HG03575 (cell line): ENCODE results near the gene BTBD8.

Experiments
- ATAC-seq: cut with Tn5 transposase; IDR thresholded peaks from one replicate; pipeline ENCODE4 v1.9.1; 2021; ENCODE audit not compliant: unreplicated experiment, insufficient number of reproducible peaks, low FRiP score; ENCODE audit errors: extremely low read depth

Gene BTBD8

DNA sequence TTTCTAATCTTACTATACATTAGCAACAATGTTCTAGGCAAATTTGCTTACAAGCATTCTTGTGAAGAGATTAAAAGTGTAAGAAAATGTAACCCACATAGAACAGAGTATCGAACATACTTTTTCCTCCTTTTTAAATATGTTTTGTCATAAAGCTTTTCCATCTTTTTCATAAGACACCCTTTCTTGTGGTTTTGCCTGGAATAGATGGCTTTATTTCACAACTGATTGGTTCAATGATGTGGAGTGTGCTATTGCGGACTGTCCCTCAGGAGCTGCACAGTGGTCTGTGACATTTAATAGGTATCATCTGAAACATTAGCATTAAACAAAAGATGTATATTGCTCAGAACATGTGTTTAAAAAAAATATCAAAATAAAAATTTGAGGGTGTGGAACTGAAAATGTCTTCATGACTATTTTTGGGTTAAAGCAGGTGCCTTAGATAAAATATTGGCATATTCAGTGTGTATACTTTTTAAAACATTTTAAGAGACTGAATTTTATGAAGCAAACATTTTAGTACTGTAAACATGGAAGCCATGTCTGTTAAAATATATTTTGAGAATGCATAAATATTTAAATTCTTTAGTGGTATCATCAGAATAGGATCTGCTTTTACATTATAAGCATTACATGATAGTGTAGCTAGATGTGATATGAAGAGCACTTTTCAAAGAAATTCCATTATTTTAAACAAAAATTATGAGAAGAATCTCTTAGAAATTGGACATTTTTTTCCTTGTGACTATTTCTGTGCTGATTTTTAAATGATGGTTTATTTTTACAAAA, 89.3 kb downstream of the BTBD8 start:
- ATAC-seq, result no peak

DNA sequence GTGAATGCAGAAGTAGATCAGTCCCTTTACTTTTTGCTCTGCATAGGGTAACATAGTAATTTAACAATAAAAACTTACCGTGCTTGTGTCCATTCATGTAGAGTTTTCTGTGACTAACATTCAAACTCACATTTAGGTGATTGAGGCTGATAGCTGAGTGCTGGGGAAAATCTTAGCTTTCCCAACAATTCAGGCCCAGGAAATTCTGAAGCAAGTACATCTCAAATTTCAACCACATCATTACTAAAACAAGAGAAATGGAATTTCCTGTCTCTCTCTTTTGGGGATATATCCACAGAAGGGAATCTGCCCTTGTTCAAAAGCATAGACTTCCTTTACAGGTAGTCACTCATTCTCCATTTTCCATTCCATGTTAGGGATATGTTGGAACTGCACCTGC, 104.5 kb downstream of the BTBD8 start:
- no peak for ATAC-seq

DNA sequence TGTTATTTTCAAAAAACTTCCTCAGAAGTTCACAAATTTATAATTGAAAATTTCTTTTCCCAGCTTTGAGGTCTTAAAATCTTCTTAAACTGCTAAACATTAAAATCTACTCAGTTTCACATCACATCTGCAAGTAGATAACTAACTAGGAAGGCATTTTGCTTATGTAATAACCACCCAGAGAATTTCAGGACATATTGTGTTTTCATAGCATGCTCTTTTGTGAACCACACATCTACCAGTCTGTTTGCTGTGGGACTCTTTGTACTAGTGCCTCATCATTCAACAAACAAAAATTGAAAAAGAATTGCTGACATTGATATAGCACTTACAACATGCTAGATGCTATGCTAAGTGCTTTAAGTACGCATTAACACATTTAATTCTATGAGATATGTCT, 105.9 kb downstream of the BTBD8 start:
- ATAC-seq, result no peak

DNA sequence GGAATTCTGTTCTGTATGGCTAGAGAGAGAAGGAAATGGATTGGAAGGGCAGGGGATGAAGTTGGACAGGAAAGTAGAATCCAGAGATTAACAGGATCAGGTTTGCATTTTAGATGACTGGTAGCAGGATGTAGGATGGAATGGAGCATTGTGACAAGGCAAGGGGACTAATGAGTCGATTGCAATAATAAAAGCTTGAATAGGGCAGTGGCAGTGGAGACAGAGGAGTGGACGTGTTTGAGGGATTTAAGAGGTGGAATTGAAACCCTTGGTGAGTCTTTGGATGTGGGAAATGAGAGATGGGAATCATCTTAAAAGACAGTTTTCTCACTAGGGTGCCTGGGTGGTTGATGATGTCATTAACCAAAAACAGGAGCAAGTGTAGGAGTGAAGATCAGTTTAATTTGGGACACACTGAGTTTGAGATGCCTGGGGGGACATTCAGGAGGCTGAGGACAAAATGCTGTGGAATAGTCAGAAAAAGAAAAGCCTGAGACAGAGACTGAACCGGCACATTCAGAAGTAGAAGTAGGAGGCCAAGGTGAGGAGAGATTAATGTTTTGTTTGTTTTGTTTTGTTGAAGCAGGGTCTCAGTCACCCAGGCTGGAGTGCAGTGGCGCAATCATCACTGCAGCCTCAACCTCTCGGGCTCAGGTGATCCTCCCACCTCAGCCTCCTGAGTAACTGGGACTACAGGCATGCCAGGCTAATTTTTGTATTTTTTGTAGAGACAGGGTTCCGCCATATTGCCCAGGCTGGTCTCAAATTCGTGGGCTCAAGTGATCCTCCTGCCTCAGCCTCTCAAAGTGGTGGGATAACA, 108.5 kb downstream of the BTBD8 start:
- ATAC-seq, result no peak

GRCh38 chr1:92191726-92192125, 111.6 kb downstream of the BTBD8 start:
- ATAC-seq, result no peak

GRCh38 chr1:92192246-92192645, 112.1 kb downstream of the BTBD8 start:
- ATAC-seq, result no peak

- ATAC-seq, result no peak
These were observed 114.4 kb downstream of the BTBD8 start for GRCh38 chr1:92194511-92194910.

DNA sequence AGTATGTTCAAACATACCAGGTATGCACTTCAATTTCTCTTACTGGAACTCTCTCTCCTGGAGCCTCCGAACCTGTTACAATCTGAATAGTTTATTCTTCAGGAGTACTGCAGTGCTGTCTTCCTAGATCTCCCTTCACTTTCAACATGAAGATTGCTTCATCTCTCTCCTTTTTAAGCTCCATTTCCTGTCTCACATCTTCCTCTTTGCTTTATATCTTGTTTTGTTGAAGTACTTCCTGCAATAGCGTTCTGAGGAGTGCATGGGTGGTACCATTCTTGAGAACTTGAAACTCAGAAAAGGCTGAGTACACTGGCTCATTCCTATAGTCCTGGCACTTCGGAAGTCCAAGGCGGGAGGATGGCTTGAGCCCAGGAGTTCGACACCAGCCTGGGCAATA, 121.8 kb downstream of the BTBD8 start:
- no peak for ATAC-seq

DNA sequence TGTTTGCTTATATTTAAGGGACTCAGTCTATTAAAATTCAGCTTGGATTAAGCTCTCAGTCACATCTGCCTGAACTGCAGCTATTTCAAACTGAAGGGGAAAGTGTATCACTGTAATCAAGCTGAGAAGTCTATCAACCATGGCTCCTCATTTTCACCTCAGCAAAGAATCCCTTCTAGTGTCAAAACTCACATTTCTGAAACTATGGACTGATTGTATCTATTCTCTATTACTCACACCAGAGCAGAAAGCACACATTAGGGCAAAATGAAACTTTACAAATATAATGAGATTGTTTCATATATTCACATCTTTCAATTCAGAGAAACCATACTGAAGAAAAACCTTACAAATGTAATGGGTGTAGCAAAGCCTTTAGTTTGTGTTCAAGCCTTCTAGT, 123.0 kb downstream of the BTBD8 start:
- no peak for ATAC-seq

DNA sequence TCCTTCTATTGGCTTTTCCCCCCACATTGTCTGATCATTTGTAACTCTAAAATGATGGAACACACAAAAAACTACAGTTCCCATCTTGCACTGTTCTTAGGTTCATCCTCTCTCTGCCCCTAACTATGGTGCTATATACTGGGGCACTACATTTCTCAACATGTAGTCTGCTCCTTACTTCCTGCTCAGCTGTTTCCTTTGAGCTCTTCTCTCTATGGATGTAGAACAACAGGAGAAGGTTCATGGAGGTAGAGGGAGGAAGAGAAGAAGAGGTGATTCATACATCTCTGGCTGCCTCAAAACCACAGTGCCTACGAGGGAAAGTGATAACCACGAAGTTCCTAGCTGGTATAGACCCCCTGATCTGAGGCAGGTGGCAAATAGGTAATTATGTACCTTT, 130.6 kb downstream of the BTBD8 start:
- ATAC-seq, result no peak

DNA sequence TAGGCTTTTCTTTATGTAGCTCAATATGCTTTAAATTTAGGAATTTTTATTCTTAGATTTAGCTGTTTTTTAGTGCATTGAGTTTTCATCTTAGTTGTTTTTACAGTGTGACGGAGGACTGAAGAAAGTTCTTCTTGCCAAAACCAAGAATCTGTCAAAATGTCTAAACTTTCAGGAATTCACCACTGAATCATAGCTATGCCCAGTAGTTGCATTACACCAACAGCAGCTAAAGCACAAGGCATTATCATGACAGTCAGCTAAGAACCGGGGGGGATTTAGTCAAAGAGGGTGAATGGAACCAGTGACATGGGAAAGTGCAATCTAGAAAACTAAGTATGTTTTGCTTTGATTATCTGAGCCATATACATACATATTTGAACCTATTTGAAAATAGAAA, 131.0 kb downstream of the BTBD8 start:
- ATAC-seq, result no peak

- no peak for ATAC-seq
These were observed 137.6 kb downstream of the BTBD8 start, which contains the start of gene C1orf146 for GRCh38 chr1:92217721-92218120. TSS of gene C1orf146 (plus strand) at chr1:92217915. CDS start at chr1:92231421, 13,506 bp downstream.

DNA sequence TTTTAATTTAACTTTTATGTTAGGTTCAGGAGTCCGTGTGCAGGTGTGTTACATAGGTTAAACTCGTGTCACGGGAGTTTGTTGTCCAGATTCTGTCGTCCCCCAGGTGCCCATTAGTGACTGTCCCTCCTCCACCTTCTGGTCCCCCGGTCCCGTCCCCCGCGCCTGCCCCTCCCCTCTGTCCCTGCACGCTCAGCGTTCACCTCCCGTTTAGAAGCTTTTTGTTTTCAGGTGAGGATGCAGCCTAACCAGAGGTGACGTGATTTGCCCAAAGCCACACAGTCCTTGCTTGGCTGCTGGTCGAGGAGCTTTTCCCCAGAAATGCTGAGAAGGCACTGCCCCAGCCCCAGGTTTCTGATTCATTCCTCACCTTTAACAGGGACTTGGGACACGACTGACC, 138.4 kb downstream of the BTBD8 start:
- no peak for ATAC-seq

GRCh38 chr1:92219028-92219427, 138.9 kb downstream of the BTBD8 start:
- ATAC-seq, result no peak

DNA sequence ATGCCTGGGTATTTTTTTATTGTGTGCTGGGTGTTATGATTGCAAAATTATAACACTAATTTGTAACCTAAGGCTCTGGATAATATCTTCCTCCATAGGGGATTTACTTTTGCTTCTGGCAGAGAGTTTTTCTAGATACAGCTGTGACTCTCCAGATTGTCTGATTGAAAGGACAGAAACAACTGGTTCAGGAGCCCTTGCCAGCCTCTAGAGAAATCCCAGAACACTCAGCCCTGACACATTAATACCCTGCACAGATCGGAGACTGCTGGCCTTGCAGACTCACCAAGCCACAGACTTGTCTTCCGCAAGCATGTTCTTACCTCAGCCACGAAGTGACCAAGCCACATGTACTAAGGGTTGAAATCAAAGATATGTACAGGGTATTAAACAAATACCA, 148.3 kb downstream of the BTBD8 start:
- ATAC-seq, result no peak

- ATAC-seq, result no peak
These were observed 150.6 kb downstream of the BTBD8 start for GRCh38 chr1:92230736-92231135.
